ENCODE measurements around the gene GALNT15.

DNA sequence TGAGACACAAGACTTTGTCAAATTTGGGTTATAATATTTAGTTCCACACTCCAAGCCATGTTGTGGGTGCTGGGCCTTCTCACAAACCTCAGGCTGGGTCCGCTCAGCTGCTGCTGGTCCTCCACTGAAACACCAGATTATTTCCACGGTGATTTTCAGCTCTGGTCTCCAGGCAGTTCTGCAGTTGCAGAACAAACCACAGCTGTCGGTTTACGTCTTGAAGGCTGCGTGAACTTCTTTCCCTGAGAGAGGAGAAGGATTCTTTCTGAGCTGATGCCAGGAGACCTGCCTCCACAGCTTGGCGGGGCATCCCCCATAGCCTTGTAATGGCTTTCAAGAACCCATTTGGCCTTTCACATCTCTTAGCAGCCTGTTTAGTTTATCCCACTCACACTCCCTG, 16.2 kb downstream of the GALNT15 start:
- TF ChIP-seq CTCF (conservative IDR thresholded peaks at IDR 0.05; ENCODE audit: low read depth, low read length) (no peak), POLR2A (IDR thresholded peaks at IDR 0.05; ENCODE audit: low read depth, low read length) (no peak), CEBPB (IDR thresholded peaks at IDR 0.05; ENCODE audit: low read depth, low read length) (no peak)
